Neural crest cell (in vitro differentiated cells): Measurements from ENCODE around the gene RNF14. TPM values are rescaled to one million over a fixed set of nuclear protein-coding genes. Genes with fewer than 3 reads are reported as not detected.

Source experiments
- DNase-seq: peaks from one replicate; pipeline ENCODE4 v3.0.0; 2021; ENCODE audit warnings: low read depth, mixed read lengths, low spot score
- H3K27ac Mint-ChIP-seq: one replicate; pipeline ENCODE4 v1.8.0; 2021; ENCODE audit warnings: mild to moderate bottlenecking, mixed read lengths; ENCODE audit not compliant: unreplicated experiment
- H3K27me3 Mint-ChIP-seq: 2 replicates; pipeline ENCODE4 v1.8.0; 2021; ENCODE audit warnings: low read depth, mild to moderate bottlenecking, mixed read lengths
- H3K36me3 Mint-ChIP-seq: 2 replicates; pipeline ENCODE4 v1.8.0; 2021; ENCODE audit warnings: low read depth, mild to moderate bottlenecking, mixed read lengths
- H3K4me1 Mint-ChIP-seq: 2 replicates; pipeline ENCODE4 v1.8.0; 2021; ENCODE audit warnings: mixed read lengths
- H3K4me3 Mint-ChIP-seq: one replicate; pipeline ENCODE4 v1.8.0; 2021; ENCODE audit warnings: mild to moderate bottlenecking, mixed read lengths
- H3K9me3 Mint-ChIP-seq: 2 replicates; pipeline ENCODE4 v1.8.0; 2021; ENCODE audit warnings: mixed read lengths
- CTCF ChIP-seq: fragments of 200-600 bp; sonication (generic); conservative IDR thresholded peaks from 2 replicates; pipeline ENCODE4 v1.5.0; 2021; ENCODE audit warnings: antibody characterized with exemption, mild to moderate bottlenecking
- total RNA-seq: library from RNA; stranded (reverse); gene quantifications from 2 replicates; pipeline ENCODE4 v1.2.1, GENCODE V29; 2021

RNF14 gene
- total RNA-seq, 1 donor from 2014 or later: 41.4 TPM

- H3K9me3 Mint-ChIP-seq: peaks cover 5% of the 10 kb centered on the region
- peaks cover 3% of the 10 kb centered on the region for H3K27me3 Mint-ChIP-seq
- no peak overlapping the region for H3K4me3 Mint-ChIP-seq
- TF ChIP-seq CTCF: no peak
- no peak for DNase-seq
- H3K27ac Mint-ChIP-seq: no peak overlapping the region
- H3K4me1 Mint-ChIP-seq: peaks cover 18% of the 10 kb centered on the region
- H3K36me3 Mint-ChIP-seq: no peaks in the 10 kb centered on the region
These were observed 49.0 kb downstream of the RNF14 start for GRCh38 chr5:142017832-142018427.

GRCh38 chr5:142020122-142020659 lies 51.3 kb downstream of the RNF14 start:
- H3K36me3 Mint-ChIP-seq: no peaks in the 10 kb centered on the region
- no peak overlapping the region for H3K4me3 Mint-ChIP-seq
- DNase-seq: no peak
- peaks cover 3% of the 10 kb centered on the region for H3K27me3 Mint-ChIP-seq
- no peak overlapping the region for H3K27ac Mint-ChIP-seq
- peaks cover 13% of the 10 kb centered on the region for H3K4me1 Mint-ChIP-seq
- no peak for TF ChIP-seq CTCF
- peaks cover 5% of the 10 kb centered on the region for H3K9me3 Mint-ChIP-seq

GRCh38 chr5:142023836-142024235 lies 54.9 kb downstream of the RNF14 start:
- H3K4me1 Mint-ChIP-seq: peaks cover 18% of the 10 kb centered on the region
- peaks cover 3% of the 10 kb centered on the region for H3K27me3 Mint-ChIP-seq
- no peak for TF ChIP-seq CTCF
- peaks cover 5% of the 10 kb centered on the region for H3K9me3 Mint-ChIP-seq
- no peak for DNase-seq
- H3K4me3 Mint-ChIP-seq: peak overlapping the region; percentile 89
- no peak overlapping the region for H3K27ac Mint-ChIP-seq
- no peaks in the 10 kb centered on the region for H3K36me3 Mint-ChIP-seq

- no peak for TF ChIP-seq CTCF
- Mint-ChIP-seq H3K36me3 (no peaks in the 10 kb centered on the region), H3K4me3 (peak overlapping the region; percentile 89), H3K27me3 (peaks cover 3% of the 10 kb centered on the region), H3K9me3 (peaks cover 5% of the 10 kb centered on the region), H3K4me1 (peaks cover 18% of the 10 kb centered on the region), H3K27ac (peak overlapping the region; percentile 94)
- peak; percentile 70 for DNase-seq
These were observed 55.9 kb downstream of the RNF14 start for GRCh38 chr5:142024771-142025304.

GRCh38 chr5:142025637-142026036 lies 56.7 kb downstream of the RNF14 start:
- Mint-ChIP-seq H3K9me3 (no peaks in the 10 kb centered on the region), H3K4me3 (peak overlapping the region; percentile 89), H3K4me1 (peaks cover 18% of the 10 kb centered on the region), H3K27me3 (peaks cover 3% of the 10 kb centered on the region), H3K27ac (no peak overlapping the region), H3K36me3 (no peaks in the 10 kb centered on the region)
- no peak for DNase-seq
- no peak for TF ChIP-seq CTCF
